Thyroid gland (tissue), 4 donors: ENCODE data around the gene NOTCH2.

ENCODE experiments used
- CTCF ChIP-seq, 6 experiments: fragments of 200-600 bp in 3 of 6; fragments of 450-650 bp in 3 of 6; sonication (generic) in 3 of 6; IDR thresholded peaks; one replicate each; pipeline ENCODE4 v1.5.1; 2016 to 2019; ENCODE audit warnings: antibody characterized with exemption in 6 of 6, mild to moderate bottlenecking in 2 of 6, inconsistent platforms in 1 of 6, moderate library complexity in 1 of 6
- POLR2A ChIP-seq, 2 donors: fragments of 450-650 bp; IDR thresholded peaks; one replicate each; pipeline ENCODE4 v1.6.1; 2017; ENCODE audit warnings: antibody characterized with exemption in 2 of 2, mild to moderate bottlenecking in 2 of 2, moderate library complexity in 1 of 2

GRCh38 chr1:119898981-119899720, 170.3 kb downstream of the NOTCH2 start:
- TF ChIP-seq CTCF (IDR thresholded peaks at IDR 0.05) (no peak), POLR2A (IDR thresholded peaks at IDR 0.05) (no peak)
